ENCODE results near the gene SCAMP3.

DNA sequence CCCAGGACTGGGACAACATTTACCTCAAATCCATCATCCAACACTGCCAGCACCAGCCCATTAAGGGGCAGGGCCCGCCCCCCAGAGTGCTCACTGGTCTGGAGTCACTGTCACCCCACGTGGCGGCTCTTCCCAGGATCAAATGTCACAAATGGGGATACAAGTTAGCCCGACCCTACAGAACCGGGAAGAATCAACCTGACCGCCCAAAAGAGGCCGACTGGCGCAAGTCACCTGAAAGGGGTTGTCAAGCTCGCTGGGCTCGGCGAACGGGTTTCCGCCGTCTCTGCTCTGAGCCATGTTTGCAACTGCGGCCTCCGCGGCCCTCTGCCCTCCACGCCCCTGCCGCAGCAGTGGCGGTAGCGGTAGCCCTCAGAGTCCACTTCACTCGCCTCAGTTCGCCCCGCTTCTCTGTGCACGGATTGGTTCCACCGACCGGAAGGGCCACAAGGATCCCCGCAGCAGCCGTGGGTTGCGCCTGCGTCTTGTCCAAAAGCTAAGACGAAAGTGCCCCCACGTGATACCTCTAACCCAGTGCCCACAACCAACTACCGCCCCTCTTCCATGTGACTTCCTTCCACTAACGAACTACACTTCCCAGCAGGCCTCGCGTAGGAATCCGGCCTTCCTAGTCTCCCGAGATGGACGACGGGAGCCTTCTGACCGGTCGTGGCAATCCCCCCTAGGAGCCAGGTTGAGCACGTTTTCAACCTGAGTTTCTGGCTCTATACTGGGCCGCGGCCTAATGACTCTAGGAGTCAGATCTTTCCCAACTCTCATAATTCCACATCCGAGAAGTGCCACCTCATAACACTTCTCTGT, at the start of gene SCAMP3:
- TF ChIP-seq POLR2A (IDR thresholded peaks at IDR 0.05): peak; percentile 45 to 83 (median 80)
- TF ChIP-seq, protein P1, sequence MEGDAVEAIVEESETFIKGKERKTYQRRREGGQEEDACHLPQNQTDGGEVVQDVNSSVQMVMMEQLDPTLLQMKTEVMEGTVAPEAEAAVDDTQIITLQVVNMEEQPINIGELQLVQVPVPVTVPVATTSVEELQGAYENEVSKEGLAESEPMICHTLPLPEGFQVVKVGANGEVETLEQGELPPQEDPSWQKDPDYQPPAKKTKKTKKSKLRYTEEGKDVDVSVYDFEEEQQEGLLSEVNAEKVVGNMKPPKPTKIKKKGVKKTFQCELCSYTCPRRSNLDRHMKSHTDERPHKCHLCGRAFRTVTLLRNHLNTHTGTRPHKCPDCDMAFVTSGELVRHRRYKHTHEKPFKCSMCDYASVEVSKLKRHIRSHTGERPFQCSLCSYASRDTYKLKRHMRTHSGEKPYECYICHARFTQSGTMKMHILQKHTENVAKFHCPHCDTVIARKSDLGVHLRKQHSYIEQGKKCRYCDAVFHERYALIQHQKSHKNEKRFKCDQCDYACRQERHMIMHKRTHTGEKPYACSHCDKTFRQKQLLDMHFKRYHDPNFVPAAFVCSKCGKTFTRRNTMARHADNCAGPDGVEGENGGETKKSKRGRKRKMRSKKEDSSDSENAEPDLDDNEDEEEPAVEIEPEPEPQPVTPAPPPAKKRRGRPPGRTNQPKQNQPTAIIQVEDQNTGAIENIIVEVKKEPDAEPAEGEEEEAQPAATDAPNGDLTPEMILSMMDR (IDR thresholded peaks at IDR 0.05): peak in 1 of 7 experiments; percentile 14

All from body of pancreas (tissue), 4 donors.